Pancreas (tissue), 10 donors: Measurements from ENCODE around the gene C8G. TPM values are rescaled to one million over a fixed set of nuclear protein-coding genes. Genes with fewer than 3 reads are reported as not detected.
A peak's percentile ranks its signal among the peaks of the same experiment; 100 is the strongest.

Source experiments
- ATAC-seq, 4 donors: fragments of 200-7000 bp; cut with Tn5 transposase; one replicate each; pipeline versions ENCODE4 v1.8.0 to v1.9.1; 2020; ENCODE audit warnings: mild to moderate bottlenecking in 4 of 4, moderate library complexity in 4 of 4
- DNase-seq, 6 donors: peaks; one replicate each; pipeline ENCODE4 v3.0.0-alpha.2; 2020
- FAIRE-seq: peaks from 2 replicates; lab custom pipeline; 2012; peaks lifted over from hg19 to GRCh38; lab: Jason Lieb, UNC
- H3K27ac ChIP-seq, 4 donors: fragments of 200-600 bp; sonication (generic); 1 replicate in 3 of 4; 2 replicates in 1 of 4; pipeline versions ENCODE4 v1.5.0 to v1.8.0; 2020
- H3K27me3 ChIP-seq, 4 donors: fragments of 200-600 bp; one replicate each; pipeline ENCODE4 v1.8.0; 2021
- H3K36me3 ChIP-seq, 3 donors: fragments of 200-600 bp; sonication (generic) in 1 of 3; one replicate each; pipeline versions ENCODE4 v1.5.0 to v1.8.0; 2020 to 2021
- H3K4me1 ChIP-seq, 3 donors: fragments of 200-600 bp; one replicate each; pipeline ENCODE4 v1.8.0; 2021
- H3K4me3 ChIP-seq, 4 donors: fragments of 200-600 bp; sonication (generic) in 2 of 4; one replicate each; pipeline versions ENCODE4 v1.5.0 to v1.8.0; 2020 to 2021
- H3K9me3 ChIP-seq, 4 donors: fragments of 200-600 bp; one replicate each; pipeline ENCODE4 v1.8.0; 2021
- CTCF ChIP-seq, 4 donors: fragments of 200-600 bp; sonication (generic) in 3 of 4; IDR thresholded peaks; one replicate each; pipeline versions ENCODE4 v1.5.0 to v1.8.0; 2021; ENCODE audit warnings: antibody characterized with exemption in 4 of 4
- WGBS, 2 donors: extraction: QIAGEN DNeasy Blood & Tissue Kit; methylation state at CpG; one replicate each; pipeline ENCODE4 v1.1.7; 2013; 5-methylcytosine and 5-hydroxymethylcytosine counted together
- intact Hi-C, 3 donors: fragments of 100-400 bp; cut with DNase I; formaldehyde crosslinking; loops; one replicate each; pipeline versions ENCODE4 v1.11.1 to v1.14.2; 2022
- polyA plus RNA-seq, 2 donors: library from polyadenylated mRNA; stranded (reverse); fragments of 200-250 nt; gene quantifications; one replicate each; pipeline ENCODE4 v1.2.3, GENCODE V29; 2013
- total RNA-seq, 6 donors: library from RNA; stranded (reverse); fragmentation: NEBNext Ultra II Directional in 4 of 6; extraction: Animal tissue kit (Norgen Biotek cat#: 25700) in 4 of 6; gene quantifications; one replicate each; pipeline versions ENCODE4 v1.2.1 to v1.2.4, GENCODE V29; 2021 to 2023
- donor health status: healthy with polysubstance abuse.
- donor health status: DM: no; HTN: no; CAD: no; lungs with moderate emphysema.
- donor health status: DM: no; HTN: no; CAD: no.
- donor health status: control.
- donor health status: control.
- donor health status: Bipolar disorder and iron deficiency.
- donor health status: DM: yes; HTN: yes; CAD: no.
- donor health status: DM: no; HTN: no; CAD: no.
- donor health status: DM: no; HTN: no; CAD: no.
- donor health status: DM: yes; HTN: yes; CAD: no.

The C8G gene
- total and polyA plus RNA-seq, 8 donors, result 0.24 to 5.0 (median 0.84) TPM; not detected in 1

GRCh38 chr9:136927343-136928271 is 17.4 kb upstream of the C8G start:
- WGBS, 2 donors, result 86 to 90% methylated on average over 23 of the region's 23 CpGs
- no peaks in the 10 kb centered on the region for H3K27me3 ChIP-seq
- no peak for DNase-seq
- H3K4me3 ChIP-seq, result no peak overlapping the region
- peaks cover 0 to 6% (median 0%) of the 10 kb centered on the region in 3 donors for H3K36me3 ChIP-seq
- H3K27ac ChIP-seq, result no peak overlapping the region
- ATAC-seq, result no peak
- TF ChIP-seq CTCF (IDR thresholded peaks at IDR 0.05), result no peak
- FAIRE-seq, result no peak
- no peaks in the 10 kb centered on the region for H3K9me3 ChIP-seq
- intact Hi-C loops, result no loop called here
- no peaks in the 10 kb centered on the region for H3K4me1 ChIP-seq

- Histone ChIP-seq H3K4me3 (no peak overlapping the region), H3K27me3 (no peaks in the 10 kb centered on the region), H3K9me3 (no peaks in the 10 kb centered on the region), H3K27ac (no peak overlapping the region), H3K36me3 (peaks cover 0 to 6% (median 0%) of the 10 kb centered on the region in 3 donors), H3K4me1 (no peaks in the 10 kb centered on the region)
- intact Hi-C loops, result no loop called here
- ATAC-seq, result peak in 1 of 4 donors; percentile 9
- no peak for DNase-seq
- no peak for TF ChIP-seq CTCF (IDR thresholded peaks at IDR 0.05)
- no peak for FAIRE-seq
- WGBS, 2 donors, result 86 to 87% methylated on average over 9 of the region's 9 CpGs
Observed at GRCh38 chr9:136928591-136928990, 16.5 kb upstream of the C8G start.

- Histone ChIP-seq H3K27ac (no peak overlapping the region), H3K4me1 (no peaks in the 10 kb centered on the region), H3K9me3 (no peaks in the 10 kb centered on the region), H3K27me3 (no peaks in the 10 kb centered on the region), H3K36me3 (peaks cover 0 to 6% (median 0%) of the 10 kb centered on the region in 3 donors), H3K4me3 (no peak overlapping the region)
- WGBS, 2 donors, result 98% methylated on average over 4 of the region's 4 CpGs
- no peak for DNase-seq
- TF ChIP-seq CTCF (IDR thresholded peaks at IDR 0.05), result no peak
- FAIRE-seq, result no peak
- intact Hi-C loops, result no loop called here
- ATAC-seq, result no peak
Observed at GRCh38 chr9:136930014-136930413, 15.0 kb upstream of the C8G start.

- WGBS, 2 donors, result 96 to 100% methylated on average over 2 of the region's 2 CpGs
- FAIRE-seq (no peak), DNase-seq (no peak), ATAC-seq (no peak)
- intact Hi-C loops, result no loop called here
- Histone ChIP-seq H3K4me1 (no peaks in the 10 kb centered on the region), H3K4me3 (no peak overlapping the region), H3K36me3 (no peaks in the 10 kb centered on the region), H3K9me3 (no peaks in the 10 kb centered on the region), H3K27ac (no peak overlapping the region), H3K27me3 (no peaks in the 10 kb centered on the region)
- TF ChIP-seq CTCF (IDR thresholded peaks at IDR 0.05), result no peak
Observed at GRCh38 chr9:136931611-136932130, 13.4 kb upstream of the C8G start.

- ATAC-seq (no peak), FAIRE-seq (no peak), DNase-seq (no peak)
- no peak for TF ChIP-seq CTCF (IDR thresholded peaks at IDR 0.05)
- Histone ChIP-seq H3K27ac (no peak overlapping the region), H3K9me3 (no peaks in the 10 kb centered on the region), H3K27me3 (no peaks in the 10 kb centered on the region), H3K36me3 (no peaks in the 10 kb centered on the region), H3K4me3 (no peak overlapping the region), H3K4me1 (no peaks in the 10 kb centered on the region)
- intact Hi-C loops, result no loop called here
- WGBS, 2 donors, result 86 to 92% methylated on average over 3 of the region's 3 CpGs
Observed at GRCh38 chr9:136934277-136934676, 10.8 kb upstream of the C8G start.
